Measurements from ENCODE around the gene CLK2. TPM values are rescaled to one million over a fixed set of nuclear protein-coding genes. Genes with fewer than 3 reads are reported as not detected.

The CLK2 gene
- total and polyA plus RNA-seq, 9 of the 15 experiments (the other 6 are each of a cell fraction or from before 2014, with no cell fraction given) = 13.5 to 81.4 (median 39.6) TPM

GRCh38 chr1:155250633-155251449, 22.5 kb downstream of the CLK2 start (continued):
- TF ChIP-seq, protein P1, sequence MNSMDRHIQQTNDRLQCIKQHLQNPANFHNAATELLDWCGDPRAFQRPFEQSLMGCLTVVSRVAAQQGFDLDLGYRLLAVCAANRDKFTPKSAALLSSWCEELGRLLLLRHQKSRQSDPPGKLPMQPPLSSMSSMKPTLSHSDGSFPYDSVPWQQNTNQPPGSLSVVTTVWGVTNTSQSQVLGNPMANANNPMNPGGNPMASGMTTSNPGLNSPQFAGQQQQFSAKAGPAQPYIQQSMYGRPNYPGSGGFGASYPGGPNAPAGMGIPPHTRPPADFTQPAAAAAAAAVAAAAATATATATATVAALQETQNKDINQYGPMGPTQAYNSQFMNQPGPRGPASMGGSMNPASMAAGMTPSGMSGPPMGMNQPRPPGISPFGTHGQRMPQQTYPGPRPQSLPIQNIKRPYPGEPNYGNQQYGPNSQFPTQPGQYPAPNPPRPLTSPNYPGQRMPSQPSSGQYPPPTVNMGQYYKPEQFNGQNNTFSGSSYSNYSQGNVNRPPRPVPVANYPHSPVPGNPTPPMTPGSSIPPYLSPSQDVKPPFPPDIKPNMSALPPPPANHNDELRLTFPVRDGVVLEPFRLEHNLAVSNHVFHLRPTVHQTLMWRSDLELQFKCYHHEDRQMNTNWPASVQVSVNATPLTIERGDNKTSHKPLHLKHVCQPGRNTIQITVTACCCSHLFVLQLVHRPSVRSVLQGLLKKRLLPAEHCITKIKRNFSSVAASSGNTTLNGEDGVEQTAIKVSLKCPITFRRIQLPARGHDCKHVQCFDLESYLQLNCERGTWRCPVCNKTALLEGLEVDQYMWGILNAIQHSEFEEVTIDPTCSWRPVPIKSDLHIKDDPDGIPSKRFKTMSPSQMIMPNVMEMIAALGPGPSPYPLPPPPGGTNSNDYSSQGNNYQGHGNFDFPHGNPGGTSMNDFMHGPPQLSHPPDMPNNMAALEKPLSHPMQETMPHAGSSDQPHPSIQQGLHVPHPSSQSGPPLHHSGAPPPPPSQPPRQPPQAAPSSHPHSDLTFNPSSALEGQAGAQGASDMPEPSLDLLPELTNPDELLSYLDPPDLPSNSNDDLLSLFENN (IDR thresholded peaks at IDR 0.05; ENCODE audit: low read depth in 2 of 2, low read length in 2 of 2) = peak in 1 of 2 experiments; percentile 43; a peak in 1 of 4 replicates
- TF ChIP-seq NBN (IDR thresholded peaks at IDR 0.05; ENCODE audit: low read depth) (peak; percentile 62; the same call in 1 of the 2 replicates), RFX7 (CRISPR knock-in tag; IDR thresholded peaks at IDR 0.05) (no peak), TAF9B (IDR thresholded peaks at IDR 0.05; ENCODE audit: partially characterized antibody) (no peak), EP300 (IDR thresholded peaks at IDR 0.05; ENCODE audit: low read length) (peak; percentile 42; the same call in 1 of the 2 replicates), JUND (IDR thresholded peaks at IDR 0.05; ENCODE audit: borderline replicate concordance, low read depth, low read length) (peak; percentile 68; the same call in 1 of the 2 replicates), JUND (tag; IDR thresholded peaks at IDR 0.05; ENCODE audit: borderline replicate concordance, low read depth, low read length) (peak; percentile 46; the same call in 1 of the 3 replicates), PKNOX1 (IDR thresholded peaks at IDR 0.05) (0 out of 2 replicates have a peak, but pooled peaks have one; percentile 9), RBFOX2 (IDR thresholded peaks at IDR 0.05; ENCODE audit: low read depth, low read length) (peak; percentile 54), ETV5 (CRISPR knock-in tag; IDR thresholded peaks at IDR 0.05; ENCODE audit: low read depth) (no peak), ZC3H8 (IDR thresholded peaks at IDR 0.05) (no peak), CXXC5 (CRISPR knock-in tag; IDR thresholded peaks at IDR 0.05) (no peak), HNRNPLL (IDR thresholded peaks at IDR 0.05; ENCODE audit: low read depth, low read length, poor library complexity, severe bottlenecking) (no peak)
- TF ChIP-seq, protein P2, sequence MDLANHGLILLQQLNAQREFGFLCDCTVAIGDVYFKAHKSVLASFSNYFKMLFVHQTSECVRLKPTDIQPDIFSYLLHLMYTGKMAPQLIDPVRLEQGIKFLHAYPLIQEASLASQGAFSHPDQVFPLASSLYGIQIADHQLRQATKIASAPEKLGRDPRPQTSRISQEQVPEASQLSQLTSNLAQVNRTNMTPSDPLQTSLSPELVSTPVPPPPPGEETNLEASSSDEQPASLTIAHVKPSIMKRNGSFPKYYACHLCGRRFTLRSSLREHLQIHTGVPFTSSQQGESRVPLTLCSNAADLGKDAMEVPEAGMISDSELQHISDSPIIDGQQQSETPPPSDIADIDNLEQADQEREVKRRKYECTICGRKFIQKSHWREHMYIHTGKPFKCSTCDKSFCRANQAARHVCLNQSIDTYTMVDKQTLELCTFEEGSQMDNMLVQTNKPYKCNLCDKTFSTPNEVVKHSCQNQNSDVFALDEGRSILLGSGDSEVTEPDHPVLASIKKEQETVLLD (IDR thresholded peaks at IDR 0.05) = peak; percentile 14; the same call in 1 of the 2 replicates
